Posterior cingulate gyrus (tissue), 11 donors: ENCODE measurements around the gene TIGIT.

ENCODE experiments used
- DNase-seq, 10 donors: peaks; one replicate each; pipeline versions ENCODE4 v3.0.0 to v3.0.0-alpha.2; 2020 to 2021; ENCODE audit warnings: mixed read lengths in 3 of 10
- intact Hi-C: fragments of 100-400 bp; cut with DNase I; formaldehyde crosslinking; loops from one replicate; pipeline ENCODE4 v1.15.1; 2023

Gene TIGIT

GRCh38 chr3:114350271-114350670, 56.4 kb downstream of the TIGIT start:
- no peak for DNase-seq

DNA sequence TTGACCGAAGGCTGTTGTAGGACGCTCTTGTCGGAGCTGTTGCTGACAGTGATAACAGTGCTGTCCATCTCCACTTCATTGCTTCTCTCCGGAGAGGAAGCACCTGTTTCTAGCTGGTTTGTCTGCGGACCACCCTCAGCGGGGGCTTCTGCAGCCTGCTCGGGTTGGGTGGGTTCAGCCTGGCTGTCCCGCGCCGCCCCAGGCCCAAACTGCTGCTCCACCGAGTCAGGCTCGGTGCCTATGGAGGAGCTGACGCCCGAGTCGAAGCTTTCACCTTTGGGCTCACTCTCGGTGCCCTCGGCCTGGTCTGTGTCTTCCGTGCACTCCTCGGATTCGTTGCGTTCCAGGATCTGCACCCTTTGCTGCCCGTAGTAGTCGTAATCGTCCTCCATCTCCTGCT, 56.9 kb downstream of the TIGIT start:
- intact Hi-C loops = no loop called here
- DNase-seq = no peak

More at GRCh38 chr3:114350271-114350670, 56.4 kb downstream of the TIGIT start:
- intact Hi-C loops = no loop called here

DNA sequence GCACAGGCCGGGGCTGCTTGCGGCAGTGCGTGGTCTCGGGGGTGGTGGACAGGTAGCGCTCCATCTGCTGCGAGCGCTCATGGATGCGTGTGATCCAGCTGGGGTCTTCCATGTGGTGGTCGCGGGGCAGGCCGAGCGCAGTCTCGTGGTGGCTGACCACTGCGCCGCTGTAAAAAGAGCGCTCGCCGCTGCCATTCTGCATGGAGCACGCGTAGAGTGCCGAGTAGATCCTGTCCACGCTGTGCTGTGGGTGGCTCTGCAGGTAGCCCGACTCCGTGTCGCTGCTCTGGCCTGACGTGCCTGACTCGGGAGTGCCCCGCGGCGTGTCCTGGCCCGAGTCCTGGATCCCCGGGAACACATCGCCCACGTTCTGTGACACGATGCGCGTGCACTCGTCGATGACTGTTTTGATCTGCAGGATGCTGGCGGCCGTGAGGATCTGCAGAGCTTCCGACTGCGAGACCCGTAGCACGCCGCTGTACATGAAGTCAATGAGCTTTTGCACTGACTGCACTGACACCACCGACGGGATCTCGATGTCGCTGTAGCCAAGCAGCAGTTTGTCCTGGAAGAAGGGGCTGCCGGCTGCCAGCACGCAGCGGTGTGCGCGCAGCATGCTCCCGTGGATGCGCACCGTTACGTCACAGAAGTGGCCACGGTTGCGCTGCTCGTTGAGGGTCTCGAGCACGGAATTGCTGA, 57.4 kb downstream of the TIGIT start:
- intact Hi-C loops = no loop called here

DNA sequence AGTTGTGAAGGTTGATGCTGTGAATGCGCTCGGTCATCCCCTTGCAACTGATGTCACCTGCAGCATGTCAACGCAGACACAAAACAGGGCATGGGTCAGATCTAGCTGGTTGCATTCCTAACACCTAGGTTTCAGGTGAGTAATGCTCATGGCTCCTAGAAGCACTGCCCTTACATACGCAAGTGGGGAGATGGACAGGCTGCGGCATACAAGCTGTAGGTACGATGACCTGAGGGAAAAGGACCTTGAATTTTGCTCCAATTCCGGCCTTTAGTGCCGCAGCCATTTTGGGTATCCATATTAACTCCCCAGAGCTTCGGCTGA, 58.0 kb downstream of the TIGIT start:
- intact Hi-C loops = no loop called here
- DNase-seq = no peak

More for the DNA sequence above, 57.4 kb downstream of the TIGIT start:
- peak in 2 of 10 donors; percentile 75 to 79 for DNase-seq

DNA sequence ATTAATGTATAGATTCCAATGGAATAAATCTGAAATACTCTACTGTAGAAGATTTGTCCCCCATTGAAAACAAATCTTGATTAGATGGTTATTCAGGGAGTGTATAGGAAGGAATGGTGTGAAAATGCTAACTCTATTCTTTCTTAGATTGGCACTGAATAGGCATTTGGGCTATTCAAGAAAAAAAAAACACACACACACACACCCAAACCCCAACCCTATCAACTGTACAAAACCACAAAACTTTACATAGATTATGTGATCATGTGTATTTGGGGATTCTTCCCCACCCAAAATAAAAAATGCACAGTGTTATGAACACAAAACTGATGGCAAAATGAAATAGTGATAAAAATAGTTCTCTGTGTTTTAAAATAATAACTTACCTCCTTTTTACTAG, 61.8 kb downstream of the TIGIT start:
- no peak for DNase-seq
- intact Hi-C loops = no loop called here

DNA sequence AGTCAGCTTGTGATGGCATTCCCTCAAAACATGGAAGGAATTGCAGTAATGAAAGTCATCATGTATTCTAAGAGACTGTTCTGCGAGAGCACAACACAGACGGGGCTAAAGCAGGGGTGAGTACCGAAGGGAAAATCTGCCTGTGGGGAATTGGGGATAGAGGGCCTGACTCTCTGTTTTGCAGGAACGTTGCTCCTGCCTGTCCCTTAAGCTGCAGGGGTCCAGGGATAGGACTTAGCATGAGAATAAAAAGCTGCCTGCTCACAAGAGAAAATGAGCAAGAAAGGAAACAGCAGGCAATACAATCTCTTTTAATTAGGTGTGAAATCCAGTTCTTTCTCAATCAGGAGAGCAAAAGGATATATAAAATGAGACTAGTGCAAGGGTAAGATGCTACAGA, 62.2 kb downstream of the TIGIT start:
- no peak for DNase-seq
- intact Hi-C loops = no loop called here

DNA sequence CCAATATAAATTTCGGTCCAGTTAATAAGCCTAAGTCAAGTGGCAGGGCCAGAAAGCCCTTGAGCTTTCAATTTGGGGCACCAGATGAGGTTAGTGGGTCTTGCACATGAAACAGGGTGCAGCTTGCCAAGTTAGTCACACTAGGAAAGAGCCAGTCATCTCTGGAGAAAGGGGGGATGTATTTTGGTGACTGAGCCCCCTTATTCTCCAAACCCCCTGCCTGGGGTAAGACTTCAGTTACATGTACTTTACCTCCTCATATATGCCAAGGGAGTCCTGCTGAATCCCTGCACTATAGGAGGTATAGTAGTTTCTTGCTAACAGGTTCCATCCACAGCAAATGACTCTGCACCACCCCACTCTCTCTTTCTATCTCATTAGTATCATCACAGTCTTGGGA, 62.7 kb downstream of the TIGIT start:
- intact Hi-C loops = no loop called here
- no peak for DNase-seq
